Omental fat pad (tissue), 4 donors: ENCODE results near the gene TRIM69. TPM values are rescaled to one million over a fixed set of nuclear protein-coding genes. Genes with fewer than 3 reads are reported as not detected.
"Not testable (repeated sequence)": the region's sequence is repeated elsewhere in the genome, so short reads cannot be mapped to it uniquely, and the experiment has no call there.

Experiments used
- ATAC-seq: fragments of 150-250 bp; one replicate; pipeline ENCODE4 v1.9.1; 2016; ENCODE audit warnings: mild to moderate bottlenecking, moderate library complexity; ENCODE audit not compliant: low FRiP score
- DNase-seq: peaks from one replicate; pipeline ENCODE4 v3.0.0-alpha.2; 2019; ENCODE audit warnings: low spot score
- CTCF ChIP-seq, 3 donors: fragments of 450-650 bp; IDR thresholded peaks; one replicate each; pipeline ENCODE4 v1.5.1; 2016 to 2017; ENCODE audit warnings: antibody characterized with exemption in 3 of 3, mild to moderate bottlenecking in 3 of 3, moderate library complexity in 2 of 3
- total RNA-seq, 4 donors: library from RNA; depleted of rRNA; stranded (reverse); fragments of >200 nt; gene quantifications; one replicate each; pipeline ENCODE4 v1.1.0, GENCODE V29; 2016

Gene TRIM69
- total RNA-seq, 4 donors from 2014 or later: 11.9 to 31.1 (median 16.3) TPM

DNA sequence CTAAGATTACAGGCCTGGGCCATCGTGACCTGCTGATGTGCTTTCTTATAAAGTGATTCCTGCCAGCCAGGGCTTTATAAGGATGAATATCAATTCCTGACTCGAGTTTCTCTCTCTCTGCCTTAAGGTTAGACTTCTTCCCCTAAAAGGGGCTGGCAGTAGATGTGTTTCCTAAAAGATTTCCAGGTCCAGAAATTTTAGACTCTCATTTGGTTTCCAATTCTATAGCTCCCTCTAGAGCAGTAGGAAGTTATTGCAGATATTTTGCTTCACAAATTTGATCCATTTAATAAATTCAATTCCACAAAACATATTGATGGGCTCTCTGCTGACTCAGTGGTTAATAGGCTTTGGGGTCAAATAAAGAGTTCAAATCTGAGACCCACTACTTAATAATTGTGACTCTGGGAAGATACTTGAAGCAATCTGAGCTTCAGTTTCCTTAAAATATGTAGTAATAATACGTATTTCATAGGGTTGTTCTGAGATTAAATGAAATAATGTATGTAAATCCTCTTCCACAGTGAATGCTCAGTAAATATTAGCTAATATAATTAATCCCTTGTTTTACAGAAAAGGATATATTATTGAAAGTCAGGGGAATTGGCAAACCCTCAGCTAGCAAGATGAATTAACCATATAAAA, 2.1 kb downstream of the TRIM69 start:
- no peak for ATAC-seq
- no peak for DNase-seq
- peak in 1 of 3 donors; percentile 13 for TF ChIP-seq CTCF (IDR thresholded peaks at IDR 0.05)

DNA sequence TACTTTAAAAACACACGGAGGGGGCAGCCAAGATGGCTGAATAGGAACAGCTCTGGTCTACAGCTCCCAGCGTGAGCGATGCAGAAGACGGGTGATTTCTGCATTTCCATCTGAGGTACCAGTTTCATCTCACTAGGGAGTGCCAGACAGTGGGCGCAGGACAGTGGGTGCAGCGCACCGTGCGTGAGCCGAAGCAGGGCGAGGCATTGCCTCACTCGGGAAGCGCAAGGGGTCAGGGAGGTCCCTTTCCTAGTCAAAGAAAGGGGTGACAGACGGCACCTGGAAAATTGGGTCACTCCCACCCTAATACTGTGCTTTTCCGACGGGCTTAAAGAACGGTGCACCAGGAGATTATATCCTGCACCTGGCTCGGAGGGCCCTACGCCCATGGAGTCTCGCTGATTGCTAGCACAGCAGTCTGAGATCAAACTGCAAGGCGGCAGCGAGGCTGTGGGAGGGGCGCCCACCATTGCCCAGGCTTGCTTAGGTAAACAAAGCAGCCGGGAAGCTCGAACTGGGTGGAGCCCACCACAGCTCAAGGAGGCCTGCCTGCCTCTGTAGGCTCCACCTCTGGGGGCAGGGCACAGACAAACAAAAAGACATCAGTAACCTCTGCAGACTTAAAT, 3.0 kb downstream of the TRIM69 start:
- DNase-seq, ATAC-seq: not testable (repeated sequence)

GRCh38 chr15:44743454-44743853, 7.1 kb downstream of the TRIM69 start:
- DNase-seq, ATAC-seq: not testable (repeated sequence)

- DNase-seq (no peak), ATAC-seq (no peak)
- TF ChIP-seq CTCF (IDR thresholded peaks at IDR 0.05): no peak
Measured at GRCh38 chr15:44753345-44753744, 17.0 kb downstream of the TRIM69 start.

DNA sequence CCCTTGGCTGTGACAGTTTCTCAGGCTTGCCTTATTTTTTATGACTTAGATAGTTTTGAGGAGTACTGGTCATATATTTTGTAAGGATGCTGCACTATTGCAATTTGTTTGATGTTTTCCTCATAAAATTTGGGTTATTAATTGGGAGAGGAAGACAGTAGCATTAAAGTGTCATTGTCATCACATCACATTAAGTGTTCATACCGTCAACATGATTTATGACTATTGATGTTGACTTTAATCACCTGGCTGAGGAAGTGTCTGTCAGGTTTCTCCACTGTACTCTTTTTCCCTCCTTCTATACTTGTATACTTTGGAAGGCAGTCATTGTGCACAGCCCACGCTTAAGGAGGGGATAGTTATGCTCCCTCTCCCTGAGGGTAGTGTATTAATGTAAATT, 26.9 kb downstream of the TRIM69 start:
- no peak for TF ChIP-seq CTCF (IDR thresholded peaks at IDR 0.05)
- ATAC-seq (no peak), DNase-seq (no peak)

- DNase-seq: no peak
- no peak for TF ChIP-seq CTCF (IDR thresholded peaks at IDR 0.05)
- ATAC-seq: no peak
Measured at GRCh38 chr15:44763848-44764247, 27.5 kb downstream of the TRIM69 start.

DNA sequence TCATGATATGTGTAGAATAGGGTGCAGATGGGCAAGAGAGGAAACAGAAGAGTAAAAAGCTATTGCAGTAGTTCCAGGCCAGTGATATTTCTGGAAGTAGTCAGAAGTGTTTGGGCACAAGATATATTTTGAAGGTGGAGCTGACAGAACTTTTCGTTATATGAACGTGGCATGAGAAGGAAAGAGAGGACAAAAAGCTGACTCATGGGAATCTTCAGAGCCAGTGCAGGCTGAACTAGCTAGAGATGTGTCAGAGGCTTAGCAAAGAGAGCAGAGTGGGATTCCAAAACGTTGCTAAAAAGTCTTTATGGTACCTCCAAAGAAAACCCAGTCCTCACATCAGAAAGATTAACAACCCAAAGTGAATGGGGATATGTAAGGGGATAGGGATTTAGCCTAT, 28.7 kb downstream of the TRIM69 start:
- ATAC-seq (no peak), DNase-seq (no peak)
- TF ChIP-seq CTCF (IDR thresholded peaks at IDR 0.05): no peak

DNA sequence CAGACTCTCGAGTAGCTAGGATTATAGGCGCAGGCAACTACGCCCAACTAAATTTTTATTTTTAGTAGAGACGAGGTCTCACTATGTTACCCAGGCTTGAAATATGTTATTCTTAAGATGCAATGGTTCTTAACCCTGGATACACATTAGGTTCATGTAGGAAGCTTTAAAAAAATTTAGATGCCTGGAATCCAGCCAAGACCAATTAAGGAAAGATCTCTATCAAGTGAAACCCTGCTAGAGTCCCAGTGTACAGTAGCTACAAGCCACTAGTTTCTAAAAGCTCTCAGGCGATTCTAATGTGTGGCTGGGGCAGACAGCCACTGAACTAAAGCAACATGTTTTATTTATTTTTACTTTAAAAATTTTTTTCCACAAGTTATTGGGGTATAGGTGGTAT, 33.2 kb downstream of the TRIM69 start:
- TF ChIP-seq CTCF (IDR thresholded peaks at IDR 0.05): no peak
- ATAC-seq (no peak), DNase-seq (no peak)

DNA sequence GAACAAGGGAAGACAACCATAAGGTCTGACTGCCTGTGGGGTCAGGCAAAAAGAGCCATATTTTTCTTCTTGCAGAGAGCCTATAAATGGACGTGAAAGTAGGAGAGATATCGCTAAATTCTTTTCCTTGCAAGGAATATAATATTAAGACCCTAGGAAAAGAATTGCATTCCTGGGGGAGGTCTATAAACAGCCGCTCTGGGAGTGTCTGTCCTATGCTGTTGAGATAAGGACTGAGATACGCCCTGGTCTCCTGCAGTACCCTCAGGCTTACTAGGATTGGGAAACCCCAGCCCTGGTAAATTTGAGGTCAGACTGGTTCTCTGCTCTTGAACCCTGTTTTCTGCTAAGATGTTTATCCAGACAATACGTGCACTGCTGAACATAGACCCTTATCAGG, 34.4 kb downstream of the TRIM69 start:
- not testable (repeated sequence) for ATAC-seq, DNase-seq
